Sigmoid colon (tissue), 7 donors: ENCODE results near the gene ANG. TPM values are rescaled to one million over a fixed set of nuclear protein-coding genes. Genes with fewer than 3 reads are reported as not detected.
"Not testable (repeated sequence)": the region's sequence is repeated elsewhere in the genome, so short reads cannot be mapped to it uniquely, and the experiment has no call there.

Experiments used
- DNase-seq: peaks from one replicate; pipeline ENCODE4 v3.0.0-alpha.2; 2019
- H3K27ac ChIP-seq, 4 donors: fragments of 200-600 bp; sonication (generic); one replicate each; pipeline ENCODE4 v1.5.1; 2016 to 2019; ENCODE audit warnings: mild to moderate bottlenecking in 1 of 4
- H3K27me3 ChIP-seq, 3 donors: fragments of 200-600 bp; sonication (generic); one replicate each; pipeline ENCODE4 v1.5.1; 2019; ENCODE audit warnings: mild to moderate bottlenecking in 1 of 3
- H3K36me3 ChIP-seq, 4 donors: fragments of 200-600 bp; sonication (generic); one replicate each; pipeline ENCODE4 v1.5.1; 2016 to 2019
- H3K4me1 ChIP-seq, 4 donors: fragments of 200-600 bp; sonication (generic); one replicate each; pipeline ENCODE4 v1.5.1; 2017 to 2019
- H3K4me3 ChIP-seq, 4 donors: fragments of 200-600 bp; sonication (generic); one replicate each; pipeline ENCODE4 v1.5.1; 2017 to 2019; ENCODE audit warnings: mild to moderate bottlenecking in 2 of 4, moderate library complexity in 1 of 4
- H3K9me3 ChIP-seq, 4 donors: fragments of 200-600 bp in 3 of 4; sonication (generic) in 3 of 4; one replicate each; pipeline versions ENCODE4 v1.5.1 to v1.6.1; 2013 to 2019
- CTCF ChIP-seq, 4 experiments: fragments of 450-650 bp in 3 of 4; fragments of 200-600 bp in 1 of 4; IDR thresholded peaks; one replicate each; pipeline ENCODE4 v1.5.1; 2016 to 2019; ENCODE audit warnings: antibody characterized with exemption in 4 of 4, mild to moderate bottlenecking in 3 of 4, moderate library complexity in 2 of 4
- EP300 ChIP-seq, 4 donors: sonication (generic); formaldehyde crosslinking; IDR thresholded peaks; one replicate each; pipeline ENCODE4 v1.6.1; 2017; ENCODE audit warnings: antibody characterized with exemption in 4 of 4
- POLR2A ChIP-seq, 2 donors: fragments of 450-650 bp; IDR thresholded peaks; one replicate each; pipeline ENCODE4 v1.6.1; 2016; ENCODE audit warnings: antibody characterized with exemption in 2 of 2, mild to moderate bottlenecking in 2 of 2, moderate library complexity in 2 of 2
- POLR2AphosphoS5 ChIP-seq, 4 donors: sonication (generic); formaldehyde crosslinking; IDR thresholded peaks; one replicate each; pipeline ENCODE4 v1.6.1; 2017; ENCODE audit warnings: antibody characterized with exemption in 4 of 4
- WGBS, 2 donors: extraction: QIAGEN DNeasy Blood & Tissue Kit; methylation state at CpG; one replicate each; pipeline ENCODE4 v1.1.7; 2013; 5-methylcytosine and 5-hydroxymethylcytosine counted together
- intact Hi-C: fragments of 100-400 bp; cut with DNase I; formaldehyde crosslinking; loops from one replicate; pipeline ENCODE4 v1.15.1; 2023
- polyA plus RNA-seq, 3 donors: library from polyadenylated mRNA; stranded (reverse); fragments of 200-250 nt; gene quantifications; one replicate each; pipeline ENCODE4 v1.2.3, GENCODE V29; 2013
- total RNA-seq, 4 donors: library from RNA; depleted of rRNA; stranded (reverse); fragments of >200 nt; gene quantifications; one replicate each; pipeline ENCODE4 v1.1.0, GENCODE V29; 2016
- donor health status: healthy with polysubstance abuse.
- donor health status: Bipolar disorder and iron deficiency.
- donor health status: healthy.

Gene ANG
- total and polyA plus RNA-seq, 7 donors = 13.3 to 44.4 (median 22.2) TPM

DNA sequence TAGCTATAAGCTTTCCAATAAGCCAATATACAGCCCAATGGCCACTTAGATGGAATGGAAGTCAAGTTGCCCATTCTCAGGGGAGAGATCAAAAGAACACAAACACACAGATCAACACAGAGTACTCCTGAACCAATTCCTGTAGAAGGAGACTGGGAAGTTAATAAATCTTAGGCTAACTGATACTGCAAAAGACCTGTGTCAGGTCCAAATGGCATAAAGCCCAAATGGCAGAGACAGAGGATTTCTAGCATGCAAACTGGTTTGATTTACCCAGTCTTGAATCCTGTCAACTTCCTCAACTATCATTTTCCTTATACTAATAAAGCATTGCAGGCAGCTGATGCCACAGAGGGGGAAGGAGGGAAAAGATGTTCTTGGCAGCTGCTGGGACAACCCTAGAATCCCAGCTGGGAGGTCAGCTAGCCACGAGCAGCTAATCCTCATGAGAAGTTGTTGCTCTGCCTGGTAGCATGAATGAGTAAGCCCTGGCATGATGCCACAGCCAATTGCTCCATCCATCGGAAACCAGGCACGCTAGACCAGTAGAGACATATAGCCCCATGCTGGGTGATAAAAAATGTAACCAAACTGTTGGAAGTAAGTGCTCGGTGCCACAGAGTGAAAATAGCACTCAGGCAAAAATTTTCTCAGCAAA, 26.2 kb downstream of the ANG start:
- 17 to 54% methylated on average over 4 of the region's 4 CpGs for WGBS, 2 donors
- intact Hi-C loops = no loop called here
- Histone ChIP-seq H3K36me3 (no peaks in the 10 kb centered on the region), H3K4me1 (no peaks in the 10 kb centered on the region), H3K9me3 (no peaks in the 10 kb centered on the region), H3K27me3 (no peaks in the 10 kb centered on the region), H3K27ac (peak overlapping the region in 3 of 4 donors; percentile 27 to 47 (median 42)), H3K4me3 (no peak overlapping the region)
- TF ChIP-seq EP300 (IDR thresholded peaks at IDR 0.05) = no peak
- peak in 1 of 4 donors; percentile 17 for TF ChIP-seq POLR2AphosphoS5 (IDR thresholded peaks at IDR 0.05)
- no peak for TF ChIP-seq POLR2A (IDR thresholded peaks at IDR 0.05)
- DNase-seq = peak; percentile 86

DNA sequence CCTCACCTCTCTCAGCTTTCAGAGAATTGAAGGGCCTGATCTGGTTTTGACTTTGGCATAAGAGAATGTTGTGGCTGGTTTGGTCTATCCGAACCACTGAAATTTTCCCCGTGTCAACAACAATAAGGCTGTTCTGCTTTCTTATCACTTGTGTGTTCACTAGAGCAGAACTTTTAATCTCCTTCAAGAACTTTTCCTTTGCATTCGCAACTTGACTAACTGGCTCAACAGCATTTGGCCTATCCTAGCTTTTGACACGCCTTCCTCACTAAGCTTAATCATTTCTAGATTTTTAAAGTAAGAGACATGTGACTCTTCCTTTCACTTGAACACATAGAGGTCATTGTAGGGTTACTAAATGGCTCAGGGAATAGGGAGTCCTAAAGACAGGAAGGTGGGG, 31.2 kb downstream of the ANG start:
- no peak for TF ChIP-seq CTCF (IDR thresholded peaks at IDR 0.05)
- TF ChIP-seq EP300 (IDR thresholded peaks at IDR 0.05) = no peak
- no peak for TF ChIP-seq POLR2A (IDR thresholded peaks at IDR 0.05)
- no peak for TF ChIP-seq POLR2AphosphoS5 (IDR thresholded peaks at IDR 0.05)
- H3K36me3 ChIP-seq = no peaks in the 10 kb centered on the region
- intact Hi-C loops = no loop called here
- H3K27me3 ChIP-seq = peaks cover 0 to 17% (median 0%) of the 10 kb centered on the region in 3 donors
- 20 to 60% methylated on average over 4 of the region's 4 CpGs for WGBS, 2 donors
- DNase-seq = no peak
- H3K9me3 ChIP-seq = no peaks in the 10 kb centered on the region
- no peak overlapping the region for H3K4me3 ChIP-seq
- H3K4me1 ChIP-seq = no peaks in the 10 kb centered on the region
- no peak overlapping the region for H3K27ac ChIP-seq

GRCh38 chr14:20720741-20721140, 32.2 kb downstream of the ANG start:
- no peak for DNase-seq
- Histone ChIP-seq H3K4me3 (no peak overlapping the region), H3K4me1 (no peaks in the 10 kb centered on the region), H3K27ac (no peak overlapping the region), H3K36me3 (no peaks in the 10 kb centered on the region), H3K27me3 (peaks cover 0 to 17% (median 0%) of the 10 kb centered on the region in 3 donors), H3K9me3 (no peaks in the 10 kb centered on the region)
- 81 to 94% methylated on average over 6 of the region's 6 CpGs for WGBS, 2 donors
- intact Hi-C loops = no loop called here
- TF ChIP-seq POLR2A (IDR thresholded peaks at IDR 0.05) (no peak), CTCF (IDR thresholded peaks at IDR 0.05) (no peak), POLR2AphosphoS5 (IDR thresholded peaks at IDR 0.05) (no peak), EP300 (IDR thresholded peaks at IDR 0.05) (no peak)

DNA sequence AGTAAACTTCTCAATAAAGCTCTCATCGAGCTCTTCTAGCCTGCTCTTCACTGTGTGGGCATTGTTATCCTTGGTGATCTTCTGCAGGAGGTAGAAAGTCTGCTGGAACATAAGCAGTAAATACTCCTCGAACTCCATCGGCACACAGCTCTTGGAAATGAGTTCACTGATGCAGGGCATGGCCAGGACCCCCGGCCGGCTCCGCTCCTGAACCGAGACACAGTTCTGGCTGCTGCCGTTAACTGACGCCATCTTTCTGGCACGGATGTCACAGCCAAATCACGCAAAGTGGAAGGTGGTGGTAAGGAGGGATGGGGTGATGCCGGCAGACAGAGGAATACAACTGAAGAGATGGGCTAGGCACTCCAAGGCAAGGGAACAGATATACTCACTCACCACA, 33.5 kb downstream of the ANG start:
- peaks cover 0 to 17% (median 0%) of the 10 kb centered on the region in 3 donors for H3K27me3 ChIP-seq
- TF ChIP-seq POLR2A (IDR thresholded peaks at IDR 0.05) = no peak
- TF ChIP-seq CTCF (IDR thresholded peaks at IDR 0.05) = no peak
- no peak for TF ChIP-seq POLR2AphosphoS5 (IDR thresholded peaks at IDR 0.05)
- TF ChIP-seq EP300 (IDR thresholded peaks at IDR 0.05) = no peak
- WGBS, 2 donors = 96% methylated on average over 12 of the region's 12 CpGs
- DNase-seq = no peak
- no peaks in the 10 kb centered on the region for H3K9me3 ChIP-seq
- H3K4me3 ChIP-seq = no peak overlapping the region
- H3K36me3 ChIP-seq = no peaks in the 10 kb centered on the region
- no peaks in the 10 kb centered on the region for H3K4me1 ChIP-seq
- H3K27ac ChIP-seq = no peak overlapping the region
- intact Hi-C loops = no loop called here

GRCh38 chr14:20723488-20723887, 34.9 kb downstream of the ANG start:
- intact Hi-C loops = no loop called here
- WGBS, 2 donors = 50 to 82% methylated on average over 28 of the region's 28 CpGs
- DNase-seq = no peak
- H3K27ac ChIP-seq = no peak overlapping the region
- no peaks in the 10 kb centered on the region for H3K4me1 ChIP-seq
- TF ChIP-seq POLR2AphosphoS5 (IDR thresholded peaks at IDR 0.05) (no peak), CTCF (IDR thresholded peaks at IDR 0.05) (no peak), POLR2A (IDR thresholded peaks at IDR 0.05) (no peak), EP300 (IDR thresholded peaks at IDR 0.05) (no peak)
- H3K4me3 ChIP-seq = peak overlapping the region in 1 of 4 donors; percentile 5
- H3K27me3 ChIP-seq = peaks cover 0 to 17% (median 0%) of the 10 kb centered on the region in 3 donors
- H3K36me3 ChIP-seq = no peaks in the 10 kb centered on the region
- H3K9me3 ChIP-seq = no peaks in the 10 kb centered on the region

GRCh38 chr14:20726121-20726520, 37.6 kb downstream of the ANG start:
- H3K36me3 ChIP-seq, H3K4me1 ChIP-seq, intact Hi-C loops, DNase-seq, H3K9me3 ChIP-seq, H3K27ac ChIP-seq, H3K4me3 ChIP-seq: not testable (repeated sequence)
- peaks cover 0 to 17% (median 0%) of the 10 kb centered on the region in 3 donors for H3K27me3 ChIP-seq
- WGBS, 2 donors = 66 to 68% methylated on average over 3 of the region's 3 CpGs
